T47D (cell line): ENCODE results near the gene AKAP7.

Experiments
- DNase-seq, 2 experiments: peaks; one replicate each; pipeline versions ENCODE4 v3.0.0 to v3.0.0-alpha.2; 2011 to 2012; ENCODE audit warnings: low read depth in 1 of 2, low spot score in 1 of 2
- JUND ChIP-seq: IDR thresholded peaks from 2 replicates; pipeline ENCODE4 v1.6.1; 2012; ENCODE audit warnings: low read depth
- in situ Hi-C: cut with HindIII; loops from 2 replicates; pipeline ENCODE4 v1.10.0; 2016; ENCODE audit warnings: low sequenced_read_pairs, low pct_unique_long_range_greater_than_20kb

AKAP7 gene

GRCh38 chr6:131146865-131147264 lies 11.6 kb downstream of the AKAP7 start:
- TF ChIP-seq JUND: no peak
- in situ Hi-C loops: no loop called here
- no peak for DNase-seq

GRCh38 chr6:131156411-131156810 lies 21.1 kb downstream of the AKAP7 start:
- TF ChIP-seq JUND: no peak
- in situ Hi-C loops: no loop called here
- no peak for DNase-seq

GRCh38 chr6:131159578-131159977 lies 24.3 kb downstream of the AKAP7 start:
- DNase-seq: no peak
- in situ Hi-C loops: no loop called here
- TF ChIP-seq JUND: no peak

- DNase-seq: no peak
- in situ Hi-C loops: no loop called here
- no peak for TF ChIP-seq JUND
Observed at GRCh38 chr6:131160254-131160758, 25.0 kb downstream of the AKAP7 start.

GRCh38 chr6:131161987-131162386 lies 26.7 kb downstream of the AKAP7 start:
- no peak for DNase-seq
- no peak for TF ChIP-seq JUND
- in situ Hi-C loops: no loop called here

- no peak for DNase-seq
- in situ Hi-C loops: no loop called here
- TF ChIP-seq JUND: no peak
Observed at GRCh38 chr6:131163886-131164285, 28.6 kb downstream of the AKAP7 start.

GRCh38 chr6:131164506-131164905 lies 29.2 kb downstream of the AKAP7 start:
- DNase-seq: no peak
- in situ Hi-C loops: no loop called here
- no peak for TF ChIP-seq JUND

- DNase-seq: peak in 1 of 2 experiments; percentile 1
- in situ Hi-C loops: no loop called here
Observed at GRCh38 chr6:131167773-131168172, 32.5 kb downstream of the AKAP7 start.

GRCh38 chr6:131169613-131170012 lies 34.3 kb downstream of the AKAP7 start:
- no peak for DNase-seq
- in situ Hi-C loops: no loop called here
- TF ChIP-seq JUND: no peak

More at GRCh38 chr6:131167773-131168172, 32.5 kb downstream of the AKAP7 start:
- no peak for TF ChIP-seq JUND

- TF ChIP-seq JUND: no peak
- in situ Hi-C loops: no loop called here
- DNase-seq: no peak
Observed at GRCh38 chr6:131172222-131172621, 37.0 kb downstream of the AKAP7 start.

- in situ Hi-C loops: no loop called here
- DNase-seq: no peak
- no peak for TF ChIP-seq JUND
Observed at GRCh38 chr6:131173680-131174079, 38.4 kb downstream of the AKAP7 start.

- no peak for TF ChIP-seq JUND
- in situ Hi-C loops: no loop called here
- DNase-seq: no peak
Observed at GRCh38 chr6:131175564-131175963, 40.3 kb downstream of the AKAP7 start.

GRCh38 chr6:131177996-131178395 lies 42.7 kb downstream of the AKAP7 start:
- in situ Hi-C loops: no loop called here
- no peak for TF ChIP-seq JUND
- DNase-seq: no peak

GRCh38 chr6:131182991-131183425 lies 47.7 kb downstream of the AKAP7 start:
- TF ChIP-seq JUND: no peak
- in situ Hi-C loops: no loop called here
- DNase-seq: peak; percentile 5 to 48
